ENCODE measurements around the gene POU3F1.

The POU3F1 gene

GRCh38 chr1:38004284-38005108, 42.1 kb downstream of the POU3F1 start:
- no peak for DNase-seq (ENCODE audit: low read depth in 2 of 3, low spot score in 1 of 3)

GRCh38 chr1:38003261-38004250, 43.0 kb downstream of the POU3F1 start:
- no peak for DNase-seq (ENCODE audit: low read depth in 2 of 3, low spot score in 1 of 3)

GRCh38 chr1:38000529-38001455, 45.8 kb downstream of the POU3F1 start:
- no peak for DNase-seq (ENCODE audit: low read depth in 2 of 3, low spot score in 1 of 3)

GRCh38 chr1:38000233-38000528, 46.4 kb downstream of the POU3F1 start:
- DNase-seq (ENCODE audit: low read depth in 2 of 3, low spot score in 1 of 3): no peak

- no peak for DNase-seq (ENCODE audit: low read depth in 2 of 3, low spot score in 1 of 3)
Observed at GRCh38 chr1:37999430-38000232, 47.0 kb downstream of the POU3F1 start.

GRCh38 chr1:37998913-37999429, 47.6 kb downstream of the POU3F1 start:
- no peak for DNase-seq (ENCODE audit: low read depth in 2 of 3, low spot score in 1 of 3)

- no peak for DNase-seq (ENCODE audit: low read depth in 2 of 3, low spot score in 1 of 3)
Observed at GRCh38 chr1:37998089-37998808, 48.3 kb downstream of the POU3F1 start.

GRCh38 chr1:37997256-37998088, 49.1 kb downstream of the POU3F1 start:
- DNase-seq (ENCODE audit: low read depth in 2 of 3, low spot score in 1 of 3): no peak

GRCh38 chr1:37995751-37996345, 50.7 kb downstream of the POU3F1 start:
- peak in 1 of 3 donors; percentile 44 for DNase-seq (ENCODE audit: low read depth in 2 of 3, low spot score in 1 of 3)

GRCh38 chr1:37994886-37995566, 51.6 kb downstream of the POU3F1 start:
- no peak for DNase-seq (ENCODE audit: low read depth in 2 of 3, low spot score in 1 of 3)

Measured in stimulated activated CD4-positive, alpha-beta T cell treated with anti-CD3 and anti-CD28 coated beads, Interleukin-12 subunit alpha, Interleukin-12 subunit beta, amount 100 ng/mL, for 48 hours (primary cell).